MM.1S (cell line): ENCODE measurements around the gene EIF3L.

Experiments used
- CTCF ChIP-seq: fragments of 300-600 bp; sonication (generic); IDR thresholded peaks from 2 replicates; pipeline ENCODE4 v1.5.1; 2016; ENCODE audit warnings: antibody characterized with exemption, low read length, mixed read lengths
- EZH2 ChIP-seq: fragments of 300-600 bp; sonication (generic); optimal IDR thresholded peaks from 2 replicates; pipeline ENCODE3; 2017; ENCODE audit warnings: low read depth, mild to moderate bottlenecking, antibody characterized with exemption, low read length, mixed read lengths
- EZH2phosphoT487 ChIP-seq: fragments of 300-600 bp; sonication (generic); IDR thresholded peaks from 2 replicates; pipeline ENCODE4 v1.6.1; 2018; ENCODE audit warnings: antibody characterized with exemption, low read length

- no peak for TF ChIP-seq CTCF
- no peak for TF ChIP-seq EZH2
- no peak for TF ChIP-seq EZH2phosphoT487
Observed at GRCh38 chr22:37892566-37893335, 43.5 kb downstream of the EIF3L start.
